Smooth muscle cell (in vitro differentiated cells): Measurements from ENCODE around the gene PAK4. TPM values are rescaled to one million over a fixed set of nuclear protein-coding genes. Genes with fewer than 3 reads are reported as not detected.

Source experiments
- DNase-seq: peaks from one replicate; lab custom pipeline; 2025; ENCODE audit not compliant: unreplicated experiment; lab: John Stamatoyannopoulos, UW
- H2AFZ ChIP-seq: fragments of 200-600 bp; sonication (generic); 2 replicates; pipeline ENCODE4 v1.6.0; 2016; ENCODE audit warnings: antibody characterized with exemption, low read depth, mild to moderate bottlenecking
- H3F3A ChIP-seq: fragments of 200-600 bp; sonication (generic); 2 replicates; pipeline ENCODE4 v1.6.0; 2017; ENCODE audit warnings: antibody characterized with exemption, low read depth
- H3K27ac ChIP-seq: fragments of 200-600 bp; sonication (generic); 2 replicates; pipeline ENCODE4 v1.5.1; 2016; ENCODE audit warnings: low read depth, mild to moderate bottlenecking
- H3K27me3 ChIP-seq: fragments of 200-600 bp; sonication (generic); 2 replicates; pipeline ENCODE4 v1.6.1; 2016; ENCODE audit warnings: low read depth, mild to moderate bottlenecking
- H3K36me3 ChIP-seq: fragments of 200-600 bp; sonication (generic); 2 replicates; pipeline ENCODE4 v1.5.1; 2016; ENCODE audit warnings: low read depth
- H3K4me1 ChIP-seq: fragments of 200-600 bp; sonication (generic); 2 replicates; pipeline ENCODE4 v1.5.1; 2016; ENCODE audit warnings: low read depth
- H3K4me2 ChIP-seq: fragments of 200-600 bp; sonication (generic); 2 replicates; pipeline ENCODE4 v1.6.0; 2016; ENCODE audit warnings: mild to moderate bottlenecking
- H3K4me3 ChIP-seq: fragments of 200-600 bp; sonication (generic); 2 replicates; pipeline ENCODE4 v1.5.1; 2016; ENCODE audit warnings: mild to moderate bottlenecking
- H3K79me2 ChIP-seq: fragments of 200-600 bp; sonication (generic); 2 replicates; pipeline ENCODE4 v1.6.0; 2016; ENCODE audit warnings: low read depth, mild to moderate bottlenecking
- H3K9ac ChIP-seq: fragments of 200-600 bp; sonication (generic); 2 replicates; pipeline ENCODE4 v1.6.0; 2016; ENCODE audit warnings: low read depth
- H3K9me3 ChIP-seq: fragments of 200-600 bp; sonication (generic); replicated peaks from 2 replicates; pipeline ENCODE4 v1.5.1; 2016; ENCODE audit warnings: low read depth
- H4K20me1 ChIP-seq: fragments of 200-600 bp; sonication (generic); 2 replicates; pipeline ENCODE4 v1.6.0; 2016; ENCODE audit warnings: low read depth
- CTCF ChIP-seq: fragments of 200-600 bp; sonication (generic); IDR thresholded peaks from 2 replicates; pipeline ENCODE4 v1.5.1; 2017; ENCODE audit warnings: borderline replicate concordance, mild to moderate bottlenecking, antibody characterized with exemption; ENCODE audit not compliant: insufficient read depth, poor library complexity, severe bottlenecking
- WGBS: methylation state at CpG from one replicate; pipeline ENCODE4 v1.1.7; 2016; ENCODE audit warnings: low lambda C conversion rate; 5-methylcytosine and 5-hydroxymethylcytosine counted together
- polyA plus RNA-seq: library from polyadenylated mRNA; unstranded; fragments of >200 nt; fragmentation: Nextera tagmentation; extraction: Ambion mirVana; gene quantifications from 2 replicates; pipeline ENCODE4 v1.2.1, GENCODE V29; 2016
- total RNA-seq: library from RNA; depleted of rRNA; stranded (reverse); fragments of >200 nt; gene quantifications from 2 replicates; pipeline ENCODE4 v1.2.3, GENCODE V29; 2014

The PAK4 gene
- total and polyA plus RNA-seq, 2 experiments from 2014 or later: 11.8 to 19.1 TPM

- no peaks in the 10 kb centered on the region for H3K79me2 ChIP-seq
- no peak within 1 kb of the TSS for H3K9ac ChIP-seq
- no peaks in the 10 kb centered on the region for H3K9me3 ChIP-seq
- no peaks in the 10 kb centered on the region for H3F3A ChIP-seq
- H3K27me3 ChIP-seq: peaks cover 79% of the 10 kb centered on the region
- peak within 1 kb of the TSS; percentile 61 for H3K4me2 ChIP-seq
- DNase-seq: no peak
- no peaks in the 10 kb centered on the region for H3K4me1 ChIP-seq
- WGBS: 13% methylated on average over 25 of the region's 54 CpGs
- peak within 1 kb of the TSS; percentile 38 for H3K4me3 ChIP-seq
- H2AFZ ChIP-seq: no peak within 1 kb of the TSS
- TF ChIP-seq CTCF: no peak
- no peaks in the 10 kb centered on the region for H4K20me1 ChIP-seq
- H3K27ac ChIP-seq: no peak within 1 kb of the TSS
- H3K36me3 ChIP-seq: no peaks in the 10 kb centered on the region
Measured at GRCh38 chr19:39083983-39084731, 41.4 kb upstream of the PAK4 start, which contains the start of gene ACP7. TSS of gene ACP7 (plus strand) at chr19:39084368. CDS start at chr19:39085270, 902 bp downstream.

DNA sequence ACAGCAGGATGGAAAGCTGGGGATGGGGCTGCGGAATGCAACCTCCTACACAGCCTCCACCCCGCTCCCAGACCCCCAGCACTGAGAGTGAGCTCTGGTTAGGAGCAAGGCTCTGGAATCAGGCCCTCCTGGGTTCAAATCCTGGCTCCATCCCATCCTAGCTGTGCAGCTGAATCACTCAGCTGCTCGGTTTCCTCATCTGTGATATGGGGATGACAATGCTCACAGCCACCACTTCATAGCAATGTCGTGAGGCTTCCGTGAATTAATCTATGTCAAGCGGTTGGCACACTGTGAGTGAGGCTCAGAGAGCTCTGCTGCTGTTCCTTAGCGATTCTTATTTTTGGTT is 40.9 kb upstream of the PAK4 start:
- Histone ChIP-seq H3K4me2 (no peak overlapping the region), H3F3A (no peaks in the 10 kb centered on the region), H3K9me3 (no peaks in the 10 kb centered on the region), H4K20me1 (no peaks in the 10 kb centered on the region), H3K27ac (no peak overlapping the region), H3K27me3 (peaks cover 82% of the 10 kb centered on the region), H3K4me3 (no peak overlapping the region), H3K36me3 (no peaks in the 10 kb centered on the region), H3K79me2 (no peaks in the 10 kb centered on the region), H3K4me1 (no peaks in the 10 kb centered on the region), H2AFZ (no peak overlapping the region), H3K9ac (no peak overlapping the region)
- WGBS: 49% methylated on average over 7 of the region's 7 CpGs
- TF ChIP-seq CTCF: no peak
- no peak for DNase-seq

DNA sequence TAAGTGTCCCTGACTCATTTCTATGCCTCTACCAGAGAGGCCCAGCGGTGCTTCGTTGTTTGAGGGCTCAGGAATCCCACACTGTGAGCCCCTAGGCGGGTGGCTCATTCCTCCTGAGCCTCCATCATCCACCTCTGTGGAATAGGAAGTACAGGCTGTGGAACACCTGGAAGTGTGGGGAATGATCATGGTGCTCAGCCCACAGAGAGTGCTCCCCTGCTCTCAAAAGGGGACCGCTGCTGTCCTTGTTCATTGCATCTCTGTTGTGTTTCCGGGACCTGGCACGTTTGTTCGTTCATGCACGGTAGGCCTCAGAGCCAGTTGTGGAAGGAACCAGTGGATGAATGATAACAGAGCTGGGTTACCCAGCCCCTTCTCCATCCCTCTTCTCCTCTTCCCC is 40.2 kb upstream of the PAK4 start:
- no peaks in the 10 kb centered on the region for H3K4me1 ChIP-seq
- no peak for TF ChIP-seq CTCF
- WGBS: 91% methylated on average over 8 of the region's 8 CpGs
- H3K27ac ChIP-seq: no peak overlapping the region
- no peak overlapping the region for H3K4me2 ChIP-seq
- no peak overlapping the region for H3K4me3 ChIP-seq
- peaks cover 85% of the 10 kb centered on the region for H3K27me3 ChIP-seq
- no peaks in the 10 kb centered on the region for H3F3A ChIP-seq
- H3K9ac ChIP-seq: no peak overlapping the region
- DNase-seq: no peak
- H3K79me2 ChIP-seq: no peaks in the 10 kb centered on the region
- no peak overlapping the region for H2AFZ ChIP-seq
- no peaks in the 10 kb centered on the region for H3K36me3 ChIP-seq
- no peaks in the 10 kb centered on the region for H4K20me1 ChIP-seq
- no peaks in the 10 kb centered on the region for H3K9me3 ChIP-seq

GRCh38 chr19:39086386-39086785 is 39.2 kb upstream of the PAK4 start:
- no peak overlapping the region for H3K9ac ChIP-seq
- WGBS: 88% methylated on average over 4 of the region's 4 CpGs
- H3K36me3 ChIP-seq: no peaks in the 10 kb centered on the region
- no peak overlapping the region for H2AFZ ChIP-seq
- no peak for TF ChIP-seq CTCF
- DNase-seq: no peak
- H3K27me3 ChIP-seq: peaks cover 75% of the 10 kb centered on the region
- H3K4me2 ChIP-seq: no peak overlapping the region
- H3K4me1 ChIP-seq: no peaks in the 10 kb centered on the region
- no peak overlapping the region for H3K27ac ChIP-seq
- no peaks in the 10 kb centered on the region for H3K79me2 ChIP-seq
- no peaks in the 10 kb centered on the region for H3F3A ChIP-seq
- H3K4me3 ChIP-seq: no peak overlapping the region
- no peaks in the 10 kb centered on the region for H3K9me3 ChIP-seq
- H4K20me1 ChIP-seq: no peaks in the 10 kb centered on the region
